HepG2 (cell line): ENCODE measurements around the gene AUP1. TPM values are rescaled to one million over a fixed set of nuclear protein-coding genes. Genes with fewer than 3 reads are reported as not detected.

Experiments used
- AKNA ChIP-seq: sonication (generic); formaldehyde crosslinking; IDR thresholded peaks from 2 replicates; pipeline ENCODE4 v1.4.0; 2020; ENCODE audit warnings: missing genetic modification reagents, borderline replicate concordance
- NR1H2 ChIP-seq: sonication (generic); formaldehyde crosslinking; IDR thresholded peaks from 2 replicates; pipeline ENCODE4 v1.8.1; 2022; ENCODE audit warnings: low read depth, missing genetic modification reagents, borderline replicate concordance
- PAXIP1 ChIP-seq: sonication (generic); formaldehyde crosslinking; conservative IDR thresholded peaks from 2 replicates; pipeline ENCODE4 v1.4.0; 2020; ENCODE audit warnings: mild to moderate bottlenecking, missing genetic modification reagents, moderate library complexity
- THAP11 ChIP-seq: IDR thresholded peaks from 2 replicates; pipeline ENCODE4 v1.6.1; 2016; ENCODE audit warnings: missing biosample characterization, missing genetic modification reagents
- TMF1 ChIP-seq: sonication (generic); formaldehyde crosslinking; IDR thresholded peaks from 2 replicates; pipeline ENCODE4 v1.8.1; 2022; ENCODE audit warnings: low read depth, missing genetic modification reagents
- ZNF10 ChIP-seq: sonication (generic); formaldehyde crosslinking; IDR thresholded peaks from 2 replicates; pipeline ENCODE4 v1.4.0; 2020; ENCODE audit warnings: mild to moderate bottlenecking, low read depth, missing genetic modification reagents, borderline replicate concordance
- polyA plus RNA-seq, 8 experiments: library from polyadenylated mRNA; depleted of rRNA in 3 of 8; stranded (reverse) in 7 of 8; unstranded in 1 of 8; fragments of >200 nt; fragmentation: Illumina TruSeq in 4 of 8; extraction: Trizol in 4 of 8; gene quantifications; 2 replicates each; pipeline versions ENCODE4 v1.2.1 to v1.2.3, GENCODE V29; 2011 to 2016; ENCODE audit warnings: low read depth in 4 of 8, missing spikeins in 1 of 8, mixed read lengths in 1 of 8; ENCODE audit not compliant: insufficient read depth in 1 of 8
- total RNA-seq, 5 experiments: library from RNA; depleted of rRNA; stranded (reverse); fragments of >200 nt; fragmentation: Illumina TruSeq; extraction: Trizol; gene quantifications; 2 replicates each; pipeline ENCODE4 v1.2.3, GENCODE V29; 2016; ENCODE audit warnings: low read depth in 1 of 5
- TF ChIP-seq, protein P1 (sequence below): sonication (generic); formaldehyde crosslinking; IDR thresholded peaks from 2 replicates; pipeline ENCODE4 v1.4.0; 2020; ENCODE audit warnings: mild to moderate bottlenecking, missing genetic modification reagents
- TF ChIP-seq, protein P2 (sequence below): sonication (generic); formaldehyde crosslinking; IDR thresholded peaks from 2 replicates; pipeline ENCODE4 v1.5.0; 2020; ENCODE audit warnings: mild to moderate bottlenecking, missing genetic modification reagents

AUP1 gene
- total and polyA plus RNA-seq, 2 of the 13 experiments (the other 11 are each of a cell fraction or from before 2014, with no cell fraction given), result 174 to 267 TPM

DNA sequence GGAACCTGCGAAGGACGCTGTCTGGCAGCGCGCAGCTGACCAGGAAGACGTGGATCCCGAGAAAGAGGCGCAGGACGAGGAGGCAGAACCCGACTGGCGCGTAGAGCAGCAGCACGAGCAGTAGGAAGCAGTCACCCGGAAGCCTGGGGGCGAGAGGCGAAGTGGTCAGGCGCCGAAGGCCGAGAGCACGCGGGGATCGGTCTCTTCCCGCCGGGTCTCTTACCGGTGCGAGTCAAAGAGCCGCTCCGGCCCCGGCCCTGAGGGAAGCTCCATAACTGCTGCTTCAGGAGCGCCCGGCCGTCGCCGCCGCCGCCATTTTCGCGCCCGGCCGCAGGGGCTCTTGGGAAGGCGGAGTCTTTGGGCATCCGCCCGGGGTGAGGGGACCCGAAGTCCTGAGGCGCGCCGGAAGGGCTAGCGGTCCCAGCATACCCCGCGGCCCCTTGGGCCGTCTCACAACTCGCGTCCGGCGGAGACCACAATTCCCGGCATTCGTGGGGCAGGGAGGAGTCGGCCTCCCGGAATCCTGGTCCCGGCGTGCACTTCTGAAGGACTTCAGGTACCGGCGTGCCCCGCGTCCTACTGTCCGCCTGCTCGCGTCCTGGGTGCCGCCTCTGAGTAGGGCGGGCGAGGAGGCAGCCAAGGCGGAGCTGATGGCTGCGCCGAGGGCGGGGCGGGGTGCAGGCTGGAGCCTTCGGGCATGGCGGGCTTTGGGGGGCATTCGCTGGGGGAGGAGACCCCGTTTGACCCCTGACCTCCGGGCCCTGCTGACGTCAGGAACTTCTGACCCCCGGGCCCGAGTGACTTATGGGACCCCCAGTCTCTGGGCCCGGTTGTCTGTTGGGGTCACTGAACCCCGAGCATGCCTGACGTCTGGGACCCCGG, at the start of gene AUP1, which contains the start of gene HTRA2 (continued):
- TF ChIP-seq, protein P1, sequence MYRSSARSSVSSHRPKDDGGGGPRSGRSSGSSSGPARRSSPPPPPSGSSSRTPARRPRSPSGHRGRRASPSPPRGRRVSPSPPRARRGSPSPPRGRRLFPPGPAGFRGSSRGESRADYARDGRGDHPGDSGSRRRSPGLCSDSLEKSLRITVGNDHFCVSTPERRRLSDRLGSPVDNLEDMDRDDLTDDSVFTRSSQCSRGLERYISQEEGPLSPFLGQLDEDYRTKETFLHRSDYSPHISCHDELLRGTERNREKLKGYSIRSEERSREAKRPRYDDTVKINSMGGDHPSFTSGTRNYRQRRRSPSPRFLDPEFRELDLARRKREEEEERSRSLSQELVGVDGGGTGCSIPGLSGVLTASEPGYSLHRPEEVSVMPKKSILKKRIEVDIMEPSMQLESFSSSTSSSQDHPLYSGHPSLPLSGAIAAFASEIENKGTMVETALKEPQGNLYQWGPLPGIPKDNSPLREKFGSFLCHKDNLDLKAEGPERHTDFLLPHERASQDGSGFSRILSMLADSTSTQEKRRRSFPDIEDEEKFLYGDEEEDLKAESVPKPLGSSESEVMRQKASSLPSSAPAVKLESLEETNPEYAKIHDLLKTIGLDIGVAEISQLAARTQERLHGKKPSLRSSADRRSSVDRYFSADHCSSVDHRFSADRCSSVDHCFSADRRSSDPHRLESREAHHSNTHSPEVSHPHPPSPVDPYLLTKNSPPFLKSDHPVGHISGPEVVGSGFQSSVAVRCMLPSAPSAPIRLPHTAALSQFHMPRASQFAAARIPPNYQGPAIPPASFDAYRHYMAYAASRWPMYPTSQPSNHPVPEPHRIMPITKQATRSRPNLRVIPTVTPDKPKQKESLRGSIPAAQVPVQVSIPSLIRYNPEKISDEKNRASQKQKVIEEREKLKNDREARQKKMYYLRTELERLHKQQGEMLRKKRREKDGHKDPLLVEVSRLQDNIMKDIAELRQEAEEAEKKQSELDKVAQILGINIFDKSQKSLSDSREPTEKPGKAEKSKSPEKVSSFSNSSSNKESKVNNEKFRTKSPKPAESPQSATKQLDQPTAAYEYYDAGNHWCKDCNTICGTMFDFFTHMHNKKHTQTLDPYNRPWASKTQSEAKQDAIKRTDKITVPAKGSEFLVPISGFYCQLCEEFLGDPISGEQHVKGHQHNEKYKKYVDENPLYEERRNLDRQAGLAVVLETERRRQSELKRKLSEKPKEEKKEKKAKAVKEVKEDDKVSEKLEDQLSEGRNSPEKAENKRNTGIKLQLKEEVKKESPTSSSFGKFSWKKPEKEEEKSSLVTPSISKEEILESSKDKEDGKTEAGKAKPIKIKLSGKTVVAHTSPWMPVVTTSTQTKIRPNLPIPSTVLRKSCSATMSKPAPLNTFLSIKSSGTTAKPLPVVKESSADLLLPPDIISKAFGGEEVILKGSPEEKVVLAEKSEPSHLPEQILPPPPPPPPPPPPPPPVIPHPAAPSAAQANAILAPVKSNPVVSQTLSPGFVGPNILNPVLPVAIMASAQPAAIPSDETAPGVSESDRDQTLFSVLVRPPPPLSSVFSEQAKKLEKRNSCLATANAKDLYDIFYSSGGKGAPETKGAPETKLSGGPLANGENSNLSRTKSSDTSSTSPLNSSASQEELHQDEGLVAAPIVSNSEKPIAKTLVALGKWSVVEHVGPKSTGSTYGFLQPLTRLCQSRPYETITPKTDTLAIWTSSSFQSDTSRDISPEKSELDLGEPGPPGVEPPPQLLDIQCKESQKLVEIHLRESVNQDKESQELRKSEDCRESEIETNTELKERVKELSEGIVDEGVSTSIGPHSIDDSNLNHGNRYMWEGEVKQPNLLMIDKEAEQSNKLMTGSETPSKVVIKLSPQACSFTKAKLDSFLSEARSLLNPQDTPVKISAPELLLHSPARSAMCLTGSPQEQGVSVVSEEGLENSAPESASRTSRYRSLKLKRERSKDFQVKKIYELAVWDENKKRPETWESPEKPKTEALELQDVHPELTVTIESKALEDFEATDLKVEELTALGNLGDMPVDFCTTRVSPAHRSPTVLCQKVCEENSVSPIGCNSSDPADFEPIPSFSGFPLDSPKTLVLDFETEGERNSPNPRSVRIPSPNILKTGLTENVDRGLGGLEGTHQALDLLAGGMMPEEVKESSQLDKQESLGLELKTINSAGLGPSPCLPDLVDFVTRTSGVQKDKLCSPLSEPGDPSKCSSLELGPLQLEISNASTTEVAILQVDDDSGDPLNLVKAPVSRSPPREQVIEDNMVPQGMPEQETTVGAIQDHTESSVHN (CRISPR knock-in tag), result no peak
- TF ChIP-seq AKNA (no peak), NR1H2 (CRISPR knock-in tag) (no peak; the same call in 1 of the 2 replicates), PAXIP1 (peak; percentile 67), ZNF10 (CRISPR knock-in tag) (no peak), TMF1 (CRISPR knock-in tag) (peak; percentile 51; the same call in 1 of the 2 replicates), THAP11 (peak; percentile 98)
- TF ChIP-seq, protein P2, sequence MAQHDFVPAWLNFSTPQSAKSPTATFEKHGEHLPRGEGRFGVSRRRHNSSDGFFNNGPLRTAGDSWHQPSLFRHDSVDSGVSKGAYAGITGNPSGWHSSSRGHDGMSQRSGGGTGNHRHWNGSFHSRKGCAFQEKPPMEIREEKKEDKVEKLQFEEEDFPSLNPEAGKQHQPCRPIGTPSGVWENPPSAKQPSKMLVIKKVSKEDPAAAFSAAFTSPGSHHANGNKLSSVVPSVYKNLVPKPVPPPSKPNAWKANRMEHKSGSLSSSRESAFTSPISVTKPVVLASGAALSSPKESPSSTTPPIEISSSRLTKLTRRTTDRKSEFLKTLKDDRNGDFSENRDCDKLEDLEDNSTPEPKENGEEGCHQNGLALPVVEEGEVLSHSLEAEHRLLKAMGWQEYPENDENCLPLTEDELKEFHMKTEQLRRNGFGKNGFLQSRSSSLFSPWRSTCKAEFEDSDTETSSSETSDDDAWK (CRISPR knock-in tag), result no peak
